Smooth muscle cell (in vitro differentiated cells): ENCODE measurements around the gene DNAJA3. TPM values are rescaled to one million over a fixed set of nuclear protein-coding genes. Genes with fewer than 3 reads are reported as not detected.

Source experiments
- DNase-seq: peaks from one replicate; lab custom pipeline; 2025; ENCODE audit not compliant: unreplicated experiment; lab: John Stamatoyannopoulos, UW
- H2AFZ ChIP-seq: fragments of 200-600 bp; sonication (generic); 2 replicates; pipeline ENCODE4 v1.6.0; 2016; ENCODE audit warnings: antibody characterized with exemption, low read depth, mild to moderate bottlenecking
- H3F3A ChIP-seq: fragments of 200-600 bp; sonication (generic); 2 replicates; pipeline ENCODE4 v1.6.0; 2017; ENCODE audit warnings: antibody characterized with exemption, low read depth
- H3K27ac ChIP-seq: fragments of 200-600 bp; sonication (generic); 2 replicates; pipeline ENCODE4 v1.5.1; 2016; ENCODE audit warnings: low read depth, mild to moderate bottlenecking
- H3K27me3 ChIP-seq: fragments of 200-600 bp; sonication (generic); 2 replicates; pipeline ENCODE4 v1.6.1; 2016; ENCODE audit warnings: low read depth, mild to moderate bottlenecking
- H3K36me3 ChIP-seq: fragments of 200-600 bp; sonication (generic); 2 replicates; pipeline ENCODE4 v1.5.1; 2016; ENCODE audit warnings: low read depth
- H3K4me1 ChIP-seq: fragments of 200-600 bp; sonication (generic); 2 replicates; pipeline ENCODE4 v1.5.1; 2016; ENCODE audit warnings: low read depth
- H3K4me2 ChIP-seq: fragments of 200-600 bp; sonication (generic); 2 replicates; pipeline ENCODE4 v1.6.0; 2016; ENCODE audit warnings: mild to moderate bottlenecking
- H3K4me3 ChIP-seq: fragments of 200-600 bp; sonication (generic); 2 replicates; pipeline ENCODE4 v1.5.1; 2016; ENCODE audit warnings: mild to moderate bottlenecking
- H3K79me2 ChIP-seq: fragments of 200-600 bp; sonication (generic); 2 replicates; pipeline ENCODE4 v1.6.0; 2016; ENCODE audit warnings: low read depth, mild to moderate bottlenecking
- H3K9ac ChIP-seq: fragments of 200-600 bp; sonication (generic); 2 replicates; pipeline ENCODE4 v1.6.0; 2016; ENCODE audit warnings: low read depth
- H3K9me3 ChIP-seq: fragments of 200-600 bp; sonication (generic); replicated peaks from 2 replicates; pipeline ENCODE4 v1.5.1; 2016; ENCODE audit warnings: low read depth
- H4K20me1 ChIP-seq: fragments of 200-600 bp; sonication (generic); 2 replicates; pipeline ENCODE4 v1.6.0; 2016; ENCODE audit warnings: low read depth
- WGBS: methylation state at CpG from one replicate; pipeline ENCODE4 v1.1.7; 2016; ENCODE audit warnings: low lambda C conversion rate; 5-methylcytosine and 5-hydroxymethylcytosine counted together
- polyA plus RNA-seq: library from polyadenylated mRNA; unstranded; fragments of >200 nt; fragmentation: Nextera tagmentation; extraction: Ambion mirVana; gene quantifications from 2 replicates; pipeline ENCODE4 v1.2.1, GENCODE V29; 2016
- total RNA-seq: library from RNA; depleted of rRNA; stranded (reverse); fragments of >200 nt; gene quantifications from 2 replicates; pipeline ENCODE4 v1.2.3, GENCODE V29; 2014
- TF ChIP-seq, protein P1 (sequence below): fragments of 200-600 bp; sonication (generic); IDR thresholded peaks from 2 replicates; pipeline ENCODE4 v1.5.1; 2017; ENCODE audit warnings: borderline replicate concordance, mild to moderate bottlenecking, antibody characterized with exemption; ENCODE audit not compliant: insufficient read depth, poor library complexity, severe bottlenecking

The DNAJA3 gene
- total and polyA plus RNA-seq, 2 experiments from 2014 or later = 42.6 to 42.7 TPM

DNA sequence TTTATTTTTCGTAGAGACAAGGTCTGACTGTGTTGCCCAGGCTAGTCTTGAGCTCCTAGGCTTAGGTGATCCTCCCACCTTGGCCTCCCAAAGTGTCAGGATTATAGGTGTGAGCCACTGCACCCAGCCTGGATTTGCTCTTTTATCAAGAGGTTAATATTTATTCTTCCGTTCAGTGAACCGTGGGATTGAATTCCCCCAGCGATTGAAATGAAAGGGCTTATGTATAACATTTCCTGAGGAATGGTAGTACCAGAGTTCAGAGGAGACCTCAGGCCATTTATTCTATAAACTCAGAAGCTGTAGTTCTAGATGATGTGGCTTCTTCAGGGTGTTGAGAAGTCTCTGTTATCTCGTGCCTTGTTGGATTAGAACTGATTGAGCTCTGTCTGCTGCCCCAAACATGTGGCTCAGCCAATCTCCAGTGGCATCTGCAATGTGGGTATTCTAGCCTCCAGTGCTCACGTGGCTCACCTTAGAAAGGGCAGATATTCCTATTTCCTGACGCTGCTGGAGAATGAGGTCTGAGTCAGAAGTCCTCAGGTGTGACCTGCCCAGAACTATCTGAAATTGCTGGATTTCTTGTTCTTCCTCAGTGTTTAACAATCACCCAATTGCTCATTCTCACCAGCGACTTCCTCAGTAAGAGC, 73.0 kb downstream of the DNAJA3 start:
- Histone ChIP-seq H3K9ac (no peak overlapping the region), H3K9me3 (no peaks in the 10 kb centered on the region), H3K4me2 (no peak overlapping the region), H3K4me1 (peaks cover 13% of the 10 kb centered on the region), H3K79me2 (peaks cover 26% of the 10 kb centered on the region), H4K20me1 (peaks cover 95% of the 10 kb centered on the region), H3K27ac (no peak overlapping the region), H3K4me3 (no peak overlapping the region), H3F3A (peaks cover 17% of the 10 kb centered on the region), H3K36me3 (no peaks in the 10 kb centered on the region), H3K27me3 (no peaks in the 10 kb centered on the region), H2AFZ (no peak overlapping the region)
- DNase-seq = no peak
- WGBS = 81% methylated on average over 8 of the region's 8 CpGs
- TF ChIP-seq, protein P1, sequence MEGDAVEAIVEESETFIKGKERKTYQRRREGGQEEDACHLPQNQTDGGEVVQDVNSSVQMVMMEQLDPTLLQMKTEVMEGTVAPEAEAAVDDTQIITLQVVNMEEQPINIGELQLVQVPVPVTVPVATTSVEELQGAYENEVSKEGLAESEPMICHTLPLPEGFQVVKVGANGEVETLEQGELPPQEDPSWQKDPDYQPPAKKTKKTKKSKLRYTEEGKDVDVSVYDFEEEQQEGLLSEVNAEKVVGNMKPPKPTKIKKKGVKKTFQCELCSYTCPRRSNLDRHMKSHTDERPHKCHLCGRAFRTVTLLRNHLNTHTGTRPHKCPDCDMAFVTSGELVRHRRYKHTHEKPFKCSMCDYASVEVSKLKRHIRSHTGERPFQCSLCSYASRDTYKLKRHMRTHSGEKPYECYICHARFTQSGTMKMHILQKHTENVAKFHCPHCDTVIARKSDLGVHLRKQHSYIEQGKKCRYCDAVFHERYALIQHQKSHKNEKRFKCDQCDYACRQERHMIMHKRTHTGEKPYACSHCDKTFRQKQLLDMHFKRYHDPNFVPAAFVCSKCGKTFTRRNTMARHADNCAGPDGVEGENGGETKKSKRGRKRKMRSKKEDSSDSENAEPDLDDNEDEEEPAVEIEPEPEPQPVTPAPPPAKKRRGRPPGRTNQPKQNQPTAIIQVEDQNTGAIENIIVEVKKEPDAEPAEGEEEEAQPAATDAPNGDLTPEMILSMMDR = no peak

DNA sequence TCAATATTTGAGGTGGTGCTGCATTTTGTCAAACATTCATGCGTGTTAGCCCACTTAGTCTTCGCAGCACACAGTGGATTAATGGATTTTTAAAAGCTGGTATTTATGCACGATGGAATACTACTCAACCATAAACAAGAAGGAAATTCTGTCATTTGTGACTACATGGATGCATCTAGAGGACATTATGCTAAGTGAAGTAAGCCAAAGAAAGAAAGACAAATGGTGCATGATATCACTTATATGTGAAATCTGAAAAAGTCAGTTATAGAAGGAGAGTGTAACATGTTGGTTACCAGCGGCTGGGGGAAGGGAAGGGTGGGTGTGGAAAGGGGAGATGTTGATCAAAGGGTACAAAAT, 73.5 kb downstream of the DNAJA3 start:
- no peak overlapping the region for H3K27ac ChIP-seq
- H3K9me3 ChIP-seq = no peaks in the 10 kb centered on the region
- H3K27me3 ChIP-seq = no peaks in the 10 kb centered on the region
- peaks cover 26% of the 10 kb centered on the region for H3K79me2 ChIP-seq
- H3K9ac ChIP-seq = no peak overlapping the region
- no peak for DNase-seq
- 96% methylated on average over 4 of the region's 4 CpGs for WGBS
- peaks cover 13% of the 10 kb centered on the region for H3K4me1 ChIP-seq
- H3K4me2 ChIP-seq = no peak overlapping the region
- H3F3A ChIP-seq = peaks cover 17% of the 10 kb centered on the region
- no peak overlapping the region for H3K4me3 ChIP-seq
- TF ChIP-seq, protein P1 = no peak
- peaks cover 96% of the 10 kb centered on the region for H4K20me1 ChIP-seq
- H3K36me3 ChIP-seq = no peaks in the 10 kb centered on the region
- no peak overlapping the region for H2AFZ ChIP-seq

DNA sequence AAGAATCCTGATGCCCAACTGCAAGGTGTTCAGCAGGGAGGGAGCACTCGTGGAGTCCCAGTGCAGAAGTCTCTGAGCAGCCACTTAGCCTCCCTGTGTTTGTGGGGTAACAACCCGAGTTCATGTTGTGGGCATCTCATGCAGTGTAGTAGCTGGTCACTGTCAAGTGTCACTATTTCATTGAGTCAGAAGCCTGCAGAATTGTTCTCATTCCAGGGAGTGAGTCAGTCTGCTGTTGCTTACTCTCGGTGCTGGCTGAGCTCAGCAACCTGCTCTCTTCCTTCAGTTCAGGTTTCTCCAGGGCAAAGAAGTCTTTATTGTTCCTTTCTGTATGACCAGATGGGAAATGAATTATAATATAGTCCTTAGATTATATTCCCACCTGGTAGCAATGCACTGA, 74.6 kb downstream of the DNAJA3 start:
- Histone ChIP-seq H3K9me3 (no peaks in the 10 kb centered on the region), H3K36me3 (no peaks in the 10 kb centered on the region), H3K27me3 (no peaks in the 10 kb centered on the region), H3K4me3 (no peak overlapping the region), H3K27ac (peak overlapping the region; percentile 81), H3F3A (peaks cover 10% of the 10 kb centered on the region), H3K9ac (peak overlapping the region; percentile 24), H3K79me2 (peaks cover 26% of the 10 kb centered on the region), H3K4me1 (peaks cover 13% of the 10 kb centered on the region), H2AFZ (no peak overlapping the region), H3K4me2 (peak overlapping the region; percentile 27), H4K20me1 (peaks cover 86% of the 10 kb centered on the region)
- TF ChIP-seq, protein P1 = no peak
- WGBS = 23% methylated on average over 3 of the region's 3 CpGs
- no peak for DNase-seq

DNA sequence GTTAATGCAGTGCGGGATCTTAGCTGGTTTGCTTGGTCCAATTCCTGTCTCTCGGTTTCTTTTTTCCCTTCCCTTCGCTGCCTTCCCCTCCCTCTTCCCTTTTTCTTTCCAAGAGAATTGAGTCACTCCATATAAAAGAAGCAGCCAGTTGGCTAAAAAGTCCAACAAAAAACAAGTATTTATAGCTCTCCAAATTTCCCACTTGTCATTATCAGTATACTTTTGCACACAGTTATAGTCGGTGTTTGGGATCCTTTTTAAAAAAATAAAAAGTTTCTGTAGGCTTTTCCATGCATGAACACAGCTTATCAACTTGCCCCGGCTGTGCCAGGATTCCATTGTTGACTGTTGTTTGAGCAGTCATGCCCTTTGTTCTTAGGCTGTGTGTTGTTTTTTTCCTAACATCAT, 75.4 kb downstream of the DNAJA3 start:
- H3K9ac ChIP-seq = peak overlapping the region; percentile 24
- peaks cover 13% of the 10 kb centered on the region for H3K4me1 ChIP-seq
- H3K4me2 ChIP-seq = peak overlapping the region; percentile 20
- H2AFZ ChIP-seq = no peak overlapping the region
- peaks cover 26% of the 10 kb centered on the region for H3K79me2 ChIP-seq
- no peaks in the 10 kb centered on the region for H3K27me3 ChIP-seq
- H3K36me3 ChIP-seq = no peaks in the 10 kb centered on the region
- peaks cover 2% of the 10 kb centered on the region for H3F3A ChIP-seq
- no peak overlapping the region for H3K4me3 ChIP-seq
- H3K27ac ChIP-seq = peak overlapping the region; percentile 81
- 67% methylated on average over 5 of the region's 5 CpGs for WGBS
- TF ChIP-seq, protein P1 = no peak
- DNase-seq = no peak
- H4K20me1 ChIP-seq = peaks cover 86% of the 10 kb centered on the region
- H3K9me3 ChIP-seq = no peaks in the 10 kb centered on the region
